ENCODE results near the gene HBD.
"Not testable (repeated sequence)": the region's sequence is repeated elsewhere in the genome, so short reads cannot be mapped to it uniquely, and the experiment has no call there.

HBD gene

GRCh38 chr11:5234381-5234834 is at the start of gene HBD:
TSS of gene HBD (minus strand) at chr11:5234483. CDS start at chr11:5234433, 50 bp downstream.
- no peak for DNase-seq (ENCODE audit: low read depth)

- no peak for DNase-seq (ENCODE audit: low read depth)
Observed at GRCh38 chr11:5283882-5284281, 49.6 kb upstream of the HBD start.

- no peak for DNase-seq (ENCODE audit: low read depth)
Observed at GRCh38 chr11:5283086-5283485, 48.8 kb upstream of the HBD start.

DNA sequence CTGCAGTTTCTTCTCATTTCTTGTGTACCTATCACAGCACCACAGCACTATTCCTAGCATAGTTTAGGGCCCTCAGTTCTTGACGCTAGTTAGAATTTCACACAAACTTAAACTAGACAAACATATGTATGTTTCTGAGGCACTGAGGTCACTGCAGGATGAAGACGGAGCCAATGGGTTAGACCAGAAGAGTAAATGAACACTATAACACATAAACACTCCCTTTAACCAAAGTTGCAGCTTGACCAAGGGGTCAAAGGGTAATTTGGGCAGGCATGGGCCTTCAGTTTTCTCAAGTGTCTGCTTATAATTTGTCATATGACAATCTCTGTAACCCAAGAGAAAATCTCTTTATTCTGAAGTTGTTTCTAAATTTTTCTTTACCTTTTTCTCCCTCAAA is 48.3 kb upstream of the HBD start:
- no peak for DNase-seq (ENCODE audit: low read depth)

DNA sequence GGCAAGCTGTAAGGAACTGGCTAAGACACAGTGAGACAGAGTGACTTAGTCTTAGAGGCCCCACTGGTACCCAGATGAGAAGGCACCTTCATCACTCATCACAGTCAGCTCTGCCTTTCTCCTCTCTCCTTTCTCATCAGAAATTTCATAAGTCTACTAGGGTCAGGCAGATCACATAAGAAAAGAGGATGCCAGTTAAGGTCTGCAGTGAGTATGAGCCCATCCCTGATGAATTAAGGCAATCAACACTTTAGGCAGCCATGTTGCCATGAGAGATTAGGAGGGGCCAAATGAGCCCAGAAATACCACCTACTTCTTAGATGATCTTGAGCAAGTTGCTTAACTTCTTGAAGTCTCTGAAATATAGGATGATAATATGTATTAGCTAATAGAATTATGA is 47.3 kb upstream of the HBD start:
- DNase-seq (ENCODE audit: low read depth), result no peak

DNA sequence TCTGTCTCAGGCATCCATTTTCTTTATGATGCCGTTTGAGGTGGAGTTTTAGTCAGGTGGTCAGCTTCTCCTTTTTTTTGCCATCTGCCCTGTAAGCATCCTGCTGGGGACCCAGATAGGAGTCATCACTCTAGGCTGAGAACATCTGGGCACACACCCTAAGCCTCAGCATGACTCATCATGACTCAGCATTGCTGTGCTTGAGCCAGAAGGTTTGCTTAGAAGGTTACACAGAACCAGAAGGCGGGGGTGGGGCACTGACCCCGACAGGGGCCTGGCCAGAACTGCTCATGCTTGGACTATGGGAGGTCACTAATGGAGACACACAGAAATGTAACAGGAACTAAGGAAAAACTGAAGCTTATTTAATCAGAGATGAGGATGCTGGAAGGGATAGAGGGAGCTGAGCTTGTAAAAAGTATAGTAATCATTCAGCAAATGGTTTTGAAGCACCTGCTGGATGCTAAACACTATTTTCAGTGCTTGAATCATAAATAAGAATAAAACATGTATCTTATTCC is 46.4 kb upstream of the HBD start:
- peak; percentile 6 for DNase-seq (ENCODE audit: low read depth)

DNA sequence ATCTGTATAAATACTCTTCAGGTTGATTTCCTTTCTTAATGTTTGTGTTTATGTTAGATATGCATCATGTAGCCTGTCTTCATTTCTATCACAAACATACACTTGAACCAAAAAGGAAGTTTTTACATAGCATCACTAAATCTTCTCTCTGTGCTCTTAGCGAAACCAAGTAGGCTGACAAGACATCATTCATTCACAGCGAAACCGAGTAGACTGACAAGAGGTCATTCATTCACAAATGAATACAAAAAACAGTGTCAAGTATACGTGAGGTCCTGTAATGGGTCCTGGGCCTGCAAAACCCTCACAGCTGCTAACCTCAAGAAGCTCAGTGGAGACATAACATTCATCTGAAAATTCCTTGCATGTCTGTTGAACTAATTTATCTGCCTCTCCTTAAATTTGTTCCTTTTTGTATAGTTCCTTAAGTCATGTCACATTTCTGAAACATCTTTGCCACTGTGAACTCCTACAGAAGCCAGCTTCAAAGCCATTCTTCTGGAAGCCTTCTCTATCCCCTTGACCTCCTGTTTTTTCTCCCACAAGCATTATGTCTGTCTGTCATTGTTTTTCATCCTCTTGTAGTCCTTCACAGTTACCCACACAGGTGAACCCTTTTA is 45.3 kb upstream of the HBD start:
- DNase-seq (ENCODE audit: low read depth), result no peak

DNA sequence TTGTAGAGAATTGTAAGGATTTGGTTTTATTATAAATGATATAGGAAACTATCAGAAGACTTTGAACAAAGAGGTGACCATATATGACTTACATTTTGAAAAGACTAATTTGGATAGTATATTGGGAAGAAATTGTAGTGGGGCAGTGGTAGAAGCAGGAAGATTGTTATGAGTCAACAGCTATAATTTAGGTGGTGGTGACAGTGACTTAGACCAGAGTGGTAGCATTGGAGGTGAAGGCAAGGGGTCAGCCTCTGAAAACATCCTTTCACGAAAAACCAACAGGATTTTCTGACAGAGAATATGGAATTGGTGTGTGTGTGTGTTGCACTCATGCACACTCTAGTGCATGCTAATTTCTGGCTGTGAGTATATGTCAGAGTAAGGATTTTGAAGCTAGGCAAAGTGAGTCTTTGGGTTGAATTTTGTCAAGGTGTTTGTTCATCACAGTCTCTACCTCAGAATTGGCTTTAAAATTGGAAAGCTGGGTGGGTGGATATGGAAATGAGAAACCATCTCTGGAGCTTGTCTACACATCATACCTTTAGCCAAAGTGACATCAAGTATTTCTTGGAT is 43.6 kb upstream of the HBD start:
- DNase-seq (ENCODE audit: low read depth), result no peak

- DNase-seq (ENCODE audit: low read depth), result no peak
Observed at GRCh38 chr11:5276697-5277096, 42.4 kb upstream of the HBD start.

- DNase-seq (ENCODE audit: low read depth), result no peak
Observed at GRCh38 chr11:5275369-5276110, 41.3 kb upstream of the HBD start.

GRCh38 chr11:5274395-5274794 is 40.1 kb upstream of the HBD start:
- no peak for DNase-seq (ENCODE audit: low read depth)

- no peak for DNase-seq (ENCODE audit: low read depth)
Observed at GRCh38 chr11:5272395-5273017, 38.2 kb upstream of the HBD start.

DNA sequence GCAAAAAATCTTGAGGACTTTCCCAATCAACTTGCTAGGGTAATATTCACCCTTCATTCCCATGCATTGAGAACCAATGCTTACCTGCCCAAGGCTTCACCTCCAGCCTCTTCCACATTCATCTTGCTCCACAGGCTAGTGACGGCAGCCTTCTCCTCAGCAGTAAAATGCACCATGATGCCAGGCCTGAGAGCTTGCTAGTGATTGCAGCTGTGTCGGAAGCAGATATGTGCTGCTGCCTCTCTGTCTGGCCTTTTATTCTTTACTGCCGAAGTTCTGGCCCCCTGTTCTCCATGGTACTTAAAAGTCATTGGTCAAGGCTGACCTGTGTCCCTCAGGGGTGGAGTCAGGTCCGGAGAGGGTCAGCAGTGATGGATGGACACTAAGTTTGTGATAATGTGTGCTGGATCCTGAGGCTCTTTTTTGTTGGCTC is 35.4 kb upstream of the HBD start, which contains the start of gene HBE1:
TSS of gene HBE1 (minus strand) at position 231 of the 433 bp plus-strand sequence. CDS start at position 176, 55 bp downstream.
- DNase-seq (ENCODE audit: low read depth), result no peak

GRCh38 chr11:5267033-5267563 is 32.8 kb upstream of the HBD start:
- no peak for DNase-seq (ENCODE audit: low read depth)

DNA sequence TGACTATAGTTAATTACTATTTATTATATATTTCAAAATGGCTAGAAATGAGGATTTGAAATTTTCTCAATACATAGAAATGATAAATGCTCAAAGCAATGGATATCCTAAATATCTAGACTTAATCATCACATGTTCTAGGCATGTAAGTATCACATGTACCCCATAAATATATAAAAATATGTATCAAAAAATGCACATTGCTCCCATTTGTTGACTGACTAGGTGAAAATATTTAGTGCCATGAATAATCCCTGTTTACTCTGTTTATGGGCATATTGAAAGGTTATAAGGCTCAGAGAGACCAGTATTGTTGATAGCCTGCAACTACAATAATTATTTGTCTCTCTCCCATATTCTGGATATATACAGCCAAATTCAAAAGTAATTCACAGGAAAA is 32.3 kb upstream of the HBD start:
- DNase-seq (ENCODE audit: low read depth), result no peak

DNA sequence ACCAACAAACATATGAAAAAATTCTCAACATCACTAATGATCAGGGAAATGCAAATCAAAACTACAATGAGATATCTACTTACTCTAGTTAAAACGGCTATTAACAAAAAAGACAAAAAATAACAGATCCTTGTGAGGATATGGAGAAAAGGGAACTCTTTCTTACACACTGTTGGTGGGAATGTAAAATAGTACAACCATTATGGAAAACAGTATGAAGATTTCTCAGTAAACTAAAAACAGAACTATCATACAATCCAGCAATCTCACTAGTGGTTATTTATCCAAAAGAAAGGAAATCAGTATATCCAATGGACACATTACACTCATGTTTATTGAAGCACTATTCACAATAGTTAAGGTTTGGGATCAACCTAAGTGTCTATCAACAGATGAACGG is 31.5 kb upstream of the HBD start:
- DNase-seq (ENCODE audit: low read depth), result no peak

DNA sequence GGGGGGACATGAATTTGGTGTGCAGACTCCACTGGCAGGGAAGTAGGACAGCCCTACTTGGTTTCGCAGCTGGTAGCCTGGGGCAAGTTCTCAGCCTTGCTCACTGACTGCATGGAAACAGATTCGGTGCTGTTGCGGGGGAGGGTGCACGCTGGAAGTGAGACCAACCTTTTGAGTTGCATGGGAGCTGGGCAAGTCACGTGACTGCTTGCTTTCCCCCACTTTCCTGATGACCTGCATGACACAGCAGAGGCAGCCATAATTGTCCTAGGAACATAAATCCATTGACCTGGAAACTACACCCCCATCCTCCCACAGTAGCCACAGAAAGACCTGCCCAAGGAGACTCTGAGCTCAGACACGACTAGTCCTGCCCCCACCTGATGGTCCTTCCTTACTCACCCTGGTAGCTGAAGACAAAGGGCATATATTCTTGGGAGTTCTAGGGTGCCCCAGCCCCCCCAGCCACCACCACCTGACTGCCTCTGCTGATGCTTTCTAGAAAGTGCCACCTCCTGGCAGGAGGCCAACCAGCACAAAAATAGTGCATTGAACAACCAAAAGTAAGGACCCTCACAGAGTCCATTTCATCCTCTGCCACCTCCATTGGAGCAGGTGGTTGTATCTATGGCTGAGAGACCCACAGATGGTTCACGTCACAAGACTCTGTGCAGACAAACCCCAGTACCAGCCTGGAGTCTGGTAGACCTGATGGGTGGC is 24.4 kb upstream of the HBD start:
- DNase-seq (ENCODE audit: low read depth), result no peak

- DNase-seq (ENCODE audit: low read depth), result no peak
Observed at GRCh38 chr11:5257296-5257695, 23.0 kb upstream of the HBD start.

DNA sequence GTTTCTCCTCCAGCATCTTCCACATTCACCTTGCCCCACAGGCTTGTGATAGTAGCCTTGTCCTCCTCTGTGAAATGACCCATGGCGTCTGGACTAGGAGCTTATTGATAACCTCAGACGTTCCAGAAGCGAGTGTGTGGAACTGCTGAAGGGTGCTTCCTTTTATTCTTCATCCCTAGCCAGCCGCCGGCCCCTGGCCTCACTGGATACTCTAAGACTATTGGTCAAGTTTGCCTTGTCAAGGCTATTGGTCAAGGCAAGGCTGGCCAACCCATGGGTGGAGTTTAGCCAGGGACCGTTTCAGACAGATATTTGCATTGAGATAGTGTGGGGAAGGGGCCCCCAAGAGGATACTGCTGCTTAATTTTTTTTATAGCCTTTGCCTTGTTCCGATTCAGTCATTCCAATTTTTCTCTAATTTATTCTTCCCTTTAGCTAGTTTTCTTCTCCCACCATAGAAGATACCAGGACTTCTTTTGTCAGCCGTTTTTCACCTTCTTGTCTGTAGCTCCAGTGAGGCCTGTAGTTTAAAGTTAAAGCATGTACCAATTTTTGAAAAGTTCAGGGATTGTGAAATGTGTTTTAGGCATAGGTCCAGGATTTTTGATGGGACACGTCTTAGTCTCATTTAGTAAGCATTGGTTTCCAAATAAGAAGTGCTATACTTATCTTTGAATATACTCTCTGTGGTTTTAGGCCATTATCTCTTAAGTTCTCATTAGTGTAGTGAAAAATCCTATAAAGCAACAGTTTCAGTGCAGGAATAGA is 20.5 kb upstream of the HBD start, which contains the start of gene HBG2:
TSS of gene HBG2 (minus strand) at position 136 of the 768 bp plus-strand sequence. CDS start at position 83, 53 bp downstream.
- not testable (repeated sequence) for DNase-seq (ENCODE audit: low read depth)

DNA sequence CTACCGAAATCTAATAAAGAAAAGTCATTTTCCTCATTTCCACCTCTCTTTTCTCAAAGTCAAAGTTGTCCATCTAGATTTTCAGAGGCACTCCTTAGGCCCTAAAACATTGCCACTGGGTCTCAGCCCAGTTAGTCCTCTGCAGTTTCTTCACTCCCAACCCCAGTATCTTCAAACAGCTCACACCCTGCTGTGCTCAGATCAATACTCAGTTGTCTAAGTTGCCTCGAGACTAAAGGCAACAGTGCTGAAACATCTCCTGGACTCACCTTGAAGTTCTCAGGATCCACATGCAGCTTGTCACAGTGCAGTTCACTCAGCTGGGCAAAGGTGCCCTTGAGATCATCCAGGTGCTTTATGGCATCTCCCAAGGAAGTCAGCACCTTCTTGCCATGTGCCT is 19.7 kb upstream of the HBD start:
- DNase-seq (ENCODE audit: low read depth), result not testable (repeated sequence)

GRCh38 chr11:5253440-5253839 is 19.2 kb upstream of the HBD start:
- not testable (repeated sequence) for DNase-seq (ENCODE audit: low read depth)
